ENCODE data around the gene FBXL12. TPM values are rescaled to one million over a fixed set of nuclear protein-coding genes. Genes with fewer than 3 reads are reported as not detected.
"Not testable (repeated sequence)": the region's sequence is repeated elsewhere in the genome, so short reads cannot be mapped to it uniquely, and the experiment has no call there.

FBXL12 gene
- total RNA-seq, 4 donors from 2014 or later = 8.2 to 25.4 (median 18.6) TPM

DNA sequence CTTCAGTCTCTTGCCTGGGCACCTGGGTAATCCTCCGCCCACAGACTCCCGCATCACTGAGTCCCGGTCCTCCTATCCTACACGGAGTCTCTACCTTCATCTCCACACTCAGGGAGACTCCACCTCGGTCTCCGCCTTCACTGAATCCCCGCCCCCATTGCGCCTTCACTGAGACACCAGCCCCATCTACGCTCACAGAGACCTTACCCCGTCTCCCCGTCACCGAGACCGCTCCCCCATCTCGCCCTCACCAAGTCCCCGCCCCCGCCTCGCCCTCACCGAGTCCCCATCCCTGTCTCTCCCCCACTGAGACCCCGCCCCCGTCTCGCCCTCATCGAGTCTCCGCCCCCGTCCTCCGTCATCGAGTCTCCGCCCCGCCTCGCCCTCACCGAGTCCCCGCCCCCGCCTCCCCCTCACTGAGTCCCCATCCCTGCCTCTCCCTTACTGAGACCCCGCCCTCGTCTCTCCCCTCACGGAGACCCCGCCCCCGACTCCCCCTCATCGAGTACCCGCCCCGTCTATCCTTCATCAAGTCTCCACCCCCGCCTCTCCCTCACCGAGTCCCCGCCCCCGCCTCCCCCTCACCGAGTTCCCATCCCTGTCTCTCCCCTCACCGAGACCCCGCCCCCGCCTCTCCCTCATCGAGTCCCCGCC lies 27.2 kb downstream of the FBXL12 start:
- intact Hi-C loops (cut with DNase I; ENCODE audit: low total_unique reads) = loop anchor here (10.0 kb wide), 1 partner anchor 477 kb away; no protein-coding TSS in a partner anchor
- peak overlapping the region; percentile 98 for H3K27ac ChIP-seq
- no peaks in the 10 kb centered on the region for H3K9me3 ChIP-seq
- H3K27me3 ChIP-seq = no peaks in the 10 kb centered on the region
- DNase-seq = peak; percentile 95 to 100
- peak; percentile 61 to 63 for TF ChIP-seq POLR2A (IDR thresholded peaks at IDR 0.05)
- TF ChIP-seq, protein P1, sequence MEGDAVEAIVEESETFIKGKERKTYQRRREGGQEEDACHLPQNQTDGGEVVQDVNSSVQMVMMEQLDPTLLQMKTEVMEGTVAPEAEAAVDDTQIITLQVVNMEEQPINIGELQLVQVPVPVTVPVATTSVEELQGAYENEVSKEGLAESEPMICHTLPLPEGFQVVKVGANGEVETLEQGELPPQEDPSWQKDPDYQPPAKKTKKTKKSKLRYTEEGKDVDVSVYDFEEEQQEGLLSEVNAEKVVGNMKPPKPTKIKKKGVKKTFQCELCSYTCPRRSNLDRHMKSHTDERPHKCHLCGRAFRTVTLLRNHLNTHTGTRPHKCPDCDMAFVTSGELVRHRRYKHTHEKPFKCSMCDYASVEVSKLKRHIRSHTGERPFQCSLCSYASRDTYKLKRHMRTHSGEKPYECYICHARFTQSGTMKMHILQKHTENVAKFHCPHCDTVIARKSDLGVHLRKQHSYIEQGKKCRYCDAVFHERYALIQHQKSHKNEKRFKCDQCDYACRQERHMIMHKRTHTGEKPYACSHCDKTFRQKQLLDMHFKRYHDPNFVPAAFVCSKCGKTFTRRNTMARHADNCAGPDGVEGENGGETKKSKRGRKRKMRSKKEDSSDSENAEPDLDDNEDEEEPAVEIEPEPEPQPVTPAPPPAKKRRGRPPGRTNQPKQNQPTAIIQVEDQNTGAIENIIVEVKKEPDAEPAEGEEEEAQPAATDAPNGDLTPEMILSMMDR (IDR thresholded peaks at IDR 0.05) = no peak
- no peaks in the 10 kb centered on the region for H3K4me1 ChIP-seq
- H3K36me3 ChIP-seq = no peaks in the 10 kb centered on the region
- peak overlapping the region; percentile 44 to 66 for H3K4me3 ChIP-seq

DNA sequence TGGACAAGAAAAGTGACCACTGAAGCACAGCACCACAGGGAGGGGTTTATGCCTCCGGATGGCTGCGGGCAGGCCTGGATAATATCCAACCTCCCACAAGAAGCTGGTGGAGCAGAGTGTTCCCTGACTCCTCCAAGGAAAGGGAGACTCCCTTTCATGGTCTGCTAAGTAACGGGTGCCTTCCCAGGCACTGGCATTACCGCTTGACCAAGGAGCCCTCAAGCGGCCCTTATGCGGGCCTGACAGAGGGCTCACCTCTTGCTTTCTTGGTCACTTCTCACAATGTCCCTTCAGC lies 27.9 kb downstream of the FBXL12 start:
- peak overlapping the region; percentile 84 to 98 for H3K27ac ChIP-seq
- peak overlapping the region; percentile 32 to 66 for H3K4me3 ChIP-seq
- not testable (repeated sequence) for H3K36me3 ChIP-seq, H3K4me1 ChIP-seq, H3K9me3 ChIP-seq, H3K27me3 ChIP-seq
- intact Hi-C loops (cut with DNase I; ENCODE audit: low total_unique reads) = loop anchor here (10.0 kb wide), 1 partner anchor 476 kb away; no protein-coding TSS in a partner anchor
- DNase-seq = peak; percentile 44 to 56

DNA sequence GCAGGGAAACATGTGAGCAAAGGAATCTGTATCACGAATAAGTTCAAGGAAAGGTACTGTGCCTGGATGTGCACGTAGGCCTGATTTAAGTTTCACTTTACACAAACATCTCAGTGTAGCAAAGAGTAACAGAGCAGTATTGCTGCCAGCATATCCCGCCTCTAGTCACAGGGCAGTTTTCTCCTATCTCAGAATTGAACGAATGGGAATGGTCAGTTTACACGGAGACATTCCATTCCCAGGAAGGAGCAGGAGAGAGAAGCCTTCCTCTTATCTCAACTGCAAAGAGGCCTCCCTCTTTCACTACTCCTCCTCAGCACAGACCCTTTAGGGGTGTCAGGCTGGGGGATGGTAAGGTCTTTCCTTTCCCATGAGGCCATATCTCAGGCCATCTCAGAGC lies 29.3 kb downstream of the FBXL12 start:
- H3K36me3 ChIP-seq; DNase-seq; intact Hi-C loops (cut with DNase I; ENCODE audit: low total_unique reads); H3K4me3 ChIP-seq; H3K27me3 ChIP-seq; H3K4me1 ChIP-seq; H3K9me3 ChIP-seq: not testable (repeated sequence)
- peak overlapping the region; percentile 84 to 98 for H3K27ac ChIP-seq

DNA sequence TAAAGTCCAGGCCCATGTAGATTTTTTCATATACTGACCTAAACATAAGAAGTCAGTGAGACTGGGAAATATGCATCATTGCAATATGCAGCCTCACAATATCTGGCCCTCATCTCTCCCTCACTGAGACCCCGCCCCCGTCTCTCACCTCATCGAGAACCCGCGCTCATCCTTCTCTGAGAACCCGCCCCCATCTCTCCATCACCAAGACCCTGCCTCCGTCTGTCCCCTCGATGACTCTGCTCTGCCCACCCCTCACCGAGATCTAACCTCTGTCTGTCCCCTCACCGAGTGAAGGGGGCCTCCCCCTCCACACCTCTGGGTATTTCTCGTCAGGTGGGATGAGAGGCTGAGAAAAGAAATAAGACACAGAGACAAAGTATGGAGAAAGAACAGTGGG lies 29.8 kb downstream of the FBXL12 start:
- no peaks in the 10 kb centered on the region for H3K36me3 ChIP-seq
- intact Hi-C loops (cut with DNase I; ENCODE audit: low total_unique reads) = no loop called here

DNA sequence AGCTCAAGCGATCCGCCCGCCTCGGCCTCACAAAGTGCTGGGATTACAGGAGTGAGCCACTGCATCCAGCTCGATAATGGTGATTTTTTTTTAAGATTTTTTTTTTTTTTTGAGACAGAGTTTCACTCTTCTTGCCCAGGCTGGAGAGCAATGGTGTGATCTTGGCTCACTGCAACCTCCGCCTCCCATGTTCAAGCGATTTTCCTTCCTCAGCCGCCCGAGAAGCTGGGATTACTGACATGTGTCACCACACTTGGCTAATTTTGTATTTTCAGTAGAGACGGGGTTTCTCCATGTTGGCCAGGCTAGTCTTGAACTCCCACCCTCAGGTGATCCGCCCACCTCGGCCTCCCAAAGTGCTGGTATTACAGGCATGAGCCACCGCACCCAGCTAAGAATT lies 30.3 kb downstream of the FBXL12 start:
- H3K27me3 ChIP-seq; DNase-seq; H3K9me3 ChIP-seq; H3K4me3 ChIP-seq; H3K27ac ChIP-seq; H3K36me3 ChIP-seq; intact Hi-C loops (cut with DNase I; ENCODE audit: low total_unique reads); H3K4me1 ChIP-seq: not testable (repeated sequence)

More for the DNA sequence above, 29.8 kb downstream of the FBXL12 start:
- H3K27me3 ChIP-seq = no peaks in the 10 kb centered on the region
- H3K4me1 ChIP-seq = peaks cover 0 to 7% of the 10 kb centered on the region in 2 donors
- peak overlapping the region; percentile 84 to 98 for H3K27ac ChIP-seq
- TF ChIP-seq, protein P1 (IDR thresholded peaks at IDR 0.05) = no peak
- no peak for TF ChIP-seq POLR2A (IDR thresholded peaks at IDR 0.05)
- no peaks in the 10 kb centered on the region for H3K9me3 ChIP-seq
- no peak overlapping the region for H3K4me3 ChIP-seq
- DNase-seq = no peak

DNA sequence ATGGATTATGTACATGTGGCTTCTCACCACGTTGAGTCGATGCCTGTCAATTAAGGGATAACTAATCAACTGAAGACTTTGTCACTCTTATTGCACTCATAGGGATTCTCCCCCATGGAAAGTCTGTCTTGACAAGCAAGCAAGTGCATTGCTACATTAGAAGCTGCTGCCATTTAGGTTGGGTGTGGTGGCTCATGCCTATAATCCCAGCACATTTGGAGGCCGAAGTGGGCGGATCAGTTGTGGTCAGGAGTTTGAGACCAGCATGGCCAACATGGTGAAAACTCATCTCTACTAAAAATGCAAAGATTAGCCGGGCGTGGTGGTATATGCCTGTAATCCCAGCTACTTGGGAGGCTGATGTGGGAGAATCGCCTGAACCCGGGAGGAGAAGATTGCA lies 32.1 kb downstream of the FBXL12 start:
- Histone ChIP-seq H3K9me3 (no peaks in the 10 kb centered on the region), H3K36me3 (no peaks in the 10 kb centered on the region), H3K4me1 (peaks cover 0 to 7% of the 10 kb centered on the region in 2 donors), H3K27ac (peak overlapping the region; percentile 100), H3K4me3 (no peak overlapping the region), H3K27me3 (no peaks in the 10 kb centered on the region)
- intact Hi-C loops (cut with DNase I; ENCODE audit: low total_unique reads) = no loop called here
- no peak for DNase-seq
- TF ChIP-seq POLR2A (IDR thresholded peaks at IDR 0.05) = no peak
- TF ChIP-seq, protein P1 (IDR thresholded peaks at IDR 0.05) = no peak

DNA sequence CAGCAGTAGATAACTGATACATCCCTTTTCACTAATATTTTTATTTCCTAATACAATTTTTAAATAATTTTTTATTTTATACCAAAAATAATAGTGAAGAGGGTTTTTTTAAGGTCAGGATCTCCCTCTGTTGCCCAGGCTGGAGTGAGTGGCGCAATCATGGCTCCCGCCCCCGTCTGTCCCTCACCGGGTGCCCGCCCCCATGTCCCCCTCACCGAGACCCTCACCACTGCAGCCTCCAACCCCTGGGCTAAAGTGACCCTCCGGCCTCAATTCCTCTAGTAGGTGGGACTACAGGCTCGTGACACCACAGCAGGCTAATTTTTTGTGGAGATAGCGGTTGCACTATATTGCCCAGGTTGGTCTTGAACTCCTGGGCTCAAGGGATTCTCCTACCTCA lies 32.5 kb downstream of the FBXL12 start:
- TF ChIP-seq, protein P1 (IDR thresholded peaks at IDR 0.05) = no peak
- no peak for TF ChIP-seq POLR2A (IDR thresholded peaks at IDR 0.05)
- H3K4me1 ChIP-seq = peaks cover 0 to 7% of the 10 kb centered on the region in 2 donors
- no peak for DNase-seq
- intact Hi-C loops (cut with DNase I; ENCODE audit: low total_unique reads) = no loop called here
- peak overlapping the region; percentile 100 for H3K27ac ChIP-seq
- H3K36me3 ChIP-seq = no peaks in the 10 kb centered on the region
- H3K9me3 ChIP-seq = no peaks in the 10 kb centered on the region
- no peaks in the 10 kb centered on the region for H3K27me3 ChIP-seq
- H3K4me3 ChIP-seq = peak overlapping the region; percentile 70 to 97

Data from uterus (tissue), 4 donors.